DMS153 treated with DMSO at 0.1 percent for 48 hours (cell line): Measurements from ENCODE around the gene KRTAP5-6.

Source experiments
- DNase-seq: peaks from one replicate; lab custom pipeline; 2025; ENCODE audit not compliant: unreplicated experiment; lab: John Stamatoyannopoulos, UW

KRTAP5-6 gene

GRCh38 chr11:1701091-1701807 is 4.3 kb downstream of the KRTAP5-6 start:
- DNase-seq: no peak

DNA sequence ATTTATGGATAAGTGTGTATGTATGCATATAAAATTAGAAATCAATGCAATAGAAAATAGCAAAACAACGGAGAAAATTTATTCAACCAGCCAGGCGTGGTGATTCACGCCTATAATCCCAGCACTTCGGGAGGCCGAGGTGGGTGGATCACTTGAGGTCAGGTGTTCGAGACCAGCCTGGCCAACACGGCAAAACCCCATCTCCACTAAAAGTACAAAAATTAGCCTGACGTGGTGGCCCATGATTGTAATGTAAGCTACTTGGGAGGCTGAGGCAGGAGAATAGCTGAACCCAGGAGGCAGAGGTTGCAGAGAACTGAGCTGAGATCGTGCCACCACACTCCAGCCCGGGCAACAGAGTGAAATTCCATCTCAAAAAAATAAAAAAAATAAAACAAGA is 5.5 kb downstream of the KRTAP5-6 start:
- DNase-seq: no peak

- DNase-seq: no peak
These were observed 6.2 kb downstream of the KRTAP5-6 start for GRCh38 chr11:1703146-1703545.

- DNase-seq: no peak
These were observed 8.4 kb downstream of the KRTAP5-6 start for GRCh38 chr11:1705126-1706052.

DNA sequence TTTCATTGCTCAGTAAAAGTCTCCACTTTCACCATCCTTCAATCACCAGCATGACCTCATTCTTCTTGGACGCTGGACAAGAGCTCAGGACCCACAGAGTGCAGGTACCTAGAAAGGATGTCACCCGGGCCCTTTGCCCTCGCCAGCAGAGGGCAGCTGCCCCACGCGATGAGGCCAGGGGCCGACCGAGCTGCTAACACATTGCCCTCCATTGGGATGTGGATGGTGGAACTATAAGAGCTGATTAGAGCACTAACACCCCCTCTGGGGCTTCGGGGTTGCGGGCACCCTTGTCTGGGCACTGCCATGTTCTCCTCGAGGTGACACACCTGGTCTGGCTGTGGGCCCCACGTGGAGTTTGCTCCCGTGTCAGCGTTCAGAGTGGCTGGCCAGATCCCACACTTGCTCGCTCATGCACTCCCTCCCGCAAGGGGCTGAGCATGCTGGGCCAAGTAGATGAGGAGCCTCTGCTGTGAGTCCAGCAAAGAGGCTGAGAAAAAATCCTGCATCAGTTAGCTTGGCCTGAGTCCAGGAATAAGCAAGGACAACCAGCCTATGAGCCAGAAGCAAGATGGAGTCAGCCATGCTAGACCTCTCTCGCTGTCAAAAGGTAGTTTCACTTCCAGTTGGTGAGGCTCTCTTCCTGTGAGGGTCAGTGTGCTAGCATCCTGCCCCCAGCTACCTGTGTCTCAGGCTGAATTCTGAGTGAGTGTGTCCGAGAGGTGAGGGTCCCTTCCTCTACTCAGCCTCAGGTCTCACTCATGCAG is 9.8 kb downstream of the KRTAP5-6 start:
- DNase-seq: no peak

GRCh38 chr11:1707751-1708150 is 10.8 kb downstream of the KRTAP5-6 start:
- no peak for DNase-seq

DNA sequence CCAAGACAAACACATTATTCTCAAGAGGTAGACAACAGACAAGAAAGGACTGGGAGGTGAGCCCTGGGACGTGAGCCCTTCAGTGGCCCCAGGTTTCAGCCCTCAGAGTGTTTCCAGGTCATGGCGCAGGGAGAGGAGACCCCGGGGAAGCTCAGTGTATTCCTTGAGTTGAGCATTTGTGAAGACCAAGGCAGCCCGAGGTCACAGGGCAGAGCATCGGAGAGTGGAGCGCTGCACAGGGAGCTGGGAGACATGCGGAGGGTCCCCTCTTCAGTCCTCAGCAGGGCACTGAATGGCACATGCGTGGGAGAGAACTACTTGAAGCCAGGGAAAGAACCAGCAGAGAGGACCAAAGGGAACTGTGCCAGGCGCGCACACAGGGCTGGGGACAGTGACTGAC is 11.7 kb downstream of the KRTAP5-6 start:
- DNase-seq: no peak

DNA sequence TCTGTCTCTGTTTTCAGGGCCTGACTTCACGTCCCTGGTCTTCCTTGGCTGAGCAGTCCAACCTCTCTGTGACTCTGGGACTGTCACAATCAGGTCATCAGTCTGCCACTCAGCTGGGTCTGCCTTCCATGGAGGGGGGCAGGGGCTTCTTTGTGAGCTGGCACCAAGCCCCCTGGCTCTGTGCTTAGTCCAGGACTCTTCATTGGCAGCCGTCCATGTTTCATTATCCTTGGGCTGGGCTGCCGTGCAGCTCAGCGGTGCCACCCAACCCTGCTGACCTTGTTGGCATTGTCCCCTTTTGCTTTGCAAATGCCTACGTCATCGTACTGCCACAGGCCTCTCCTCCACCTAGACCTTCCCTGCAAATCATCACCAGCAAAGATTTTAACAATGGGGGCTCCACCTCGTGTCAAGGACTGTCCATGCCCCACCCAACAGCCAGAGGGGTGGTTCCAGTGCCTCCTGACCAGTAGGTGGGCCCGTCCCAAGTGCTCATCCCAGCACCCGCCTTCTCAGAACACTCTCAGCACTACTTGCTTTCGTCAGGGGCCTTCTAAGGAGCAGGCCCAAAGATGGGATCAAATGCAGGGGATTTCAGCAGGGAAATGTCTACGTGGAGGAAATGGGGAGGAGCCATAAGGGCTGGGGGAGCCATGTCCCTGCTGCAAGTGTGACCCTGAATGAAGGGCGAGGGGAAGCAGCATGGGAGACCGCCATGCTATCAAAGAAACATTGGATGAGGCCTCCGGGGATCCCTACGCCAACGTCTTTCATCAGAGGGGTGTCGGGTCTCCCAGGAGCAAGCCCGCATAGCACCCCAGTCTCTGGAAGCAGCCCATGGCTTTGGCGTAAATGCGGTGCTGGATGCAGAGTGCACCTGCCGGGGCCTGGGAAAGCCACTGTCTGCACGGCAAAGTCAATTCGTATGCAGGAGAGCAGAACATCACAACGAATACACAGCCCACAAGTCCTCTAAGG is 18.2 kb downstream of the KRTAP5-6 start:
- DNase-seq: no peak

DNA sequence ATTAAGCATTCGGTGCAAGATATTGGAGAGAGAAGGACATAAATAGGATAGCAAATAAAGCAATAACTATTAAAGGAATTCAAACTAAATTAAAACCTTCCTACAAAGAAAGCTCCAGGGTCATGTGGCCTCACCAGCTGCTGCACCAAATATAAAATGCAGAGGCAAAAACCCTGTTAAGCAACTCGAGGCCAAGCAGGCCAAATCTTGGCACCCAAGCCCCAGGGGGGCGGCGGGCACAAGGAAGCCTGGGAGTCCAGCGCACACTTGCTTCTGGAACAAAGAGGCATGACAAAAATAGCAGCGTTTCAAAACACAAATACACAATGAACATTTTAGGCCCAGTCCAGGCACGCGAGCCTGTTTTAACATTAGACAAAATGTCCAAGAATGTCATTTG is 20.8 kb downstream of the KRTAP5-6 start:
- DNase-seq: no peak

- DNase-seq: no peak
These were observed 21.3 kb downstream of the KRTAP5-6 start for GRCh38 chr11:1718326-1718725.

- DNase-seq: no peak
These were observed 22.8 kb downstream of the KRTAP5-6 start for GRCh38 chr11:1719781-1720180.

- DNase-seq: no peak
These were observed 30.2 kb downstream of the KRTAP5-6 start for GRCh38 chr11:1727096-1727690.

- DNase-seq: no peak
These were observed 30.9 kb downstream of the KRTAP5-6 start for GRCh38 chr11:1727861-1728260.

- DNase-seq: no peak
These were observed 31.3 kb downstream of the KRTAP5-6 start for GRCh38 chr11:1728301-1728700.

GRCh38 chr11:1728931-1729691 is 32.1 kb downstream of the KRTAP5-6 start:
- no peak for DNase-seq

- no peak for DNase-seq
These were observed 32.7 kb downstream of the KRTAP5-6 start for GRCh38 chr11:1729692-1730011.

GRCh38 chr11:1730059-1730629 is 33.1 kb downstream of the KRTAP5-6 start:
- DNase-seq: no peak

GRCh38 chr11:1731451-1732059 is 34.6 kb downstream of the KRTAP5-6 start:
- no peak for DNase-seq
